ENCODE measurements around the gene PLA2G4A.

The PLA2G4A gene

DNA sequence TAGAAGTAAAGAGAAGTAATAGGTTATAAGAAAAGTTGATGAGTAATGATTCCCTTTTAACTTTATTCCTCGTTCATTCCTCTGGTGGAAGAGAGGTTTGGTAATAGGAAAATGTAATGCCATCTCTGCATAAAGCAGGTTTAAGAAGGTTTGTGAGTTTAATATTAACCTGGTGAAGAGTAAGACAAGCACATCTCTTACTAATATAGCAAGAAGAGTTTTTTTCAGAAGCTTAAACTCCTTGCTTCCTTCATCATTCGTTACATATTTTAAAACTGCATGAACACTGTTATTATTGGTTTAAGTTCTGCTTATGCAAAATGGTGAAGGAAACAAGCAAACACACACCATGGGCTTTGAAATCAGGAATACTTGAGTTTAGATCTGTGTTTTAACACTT, 9.2 kb upstream of the PLA2G4A start:
- DNase-seq (ENCODE audit: low read depth in 2 of 2), result no peak
- TF ChIP-seq, protein P1, sequence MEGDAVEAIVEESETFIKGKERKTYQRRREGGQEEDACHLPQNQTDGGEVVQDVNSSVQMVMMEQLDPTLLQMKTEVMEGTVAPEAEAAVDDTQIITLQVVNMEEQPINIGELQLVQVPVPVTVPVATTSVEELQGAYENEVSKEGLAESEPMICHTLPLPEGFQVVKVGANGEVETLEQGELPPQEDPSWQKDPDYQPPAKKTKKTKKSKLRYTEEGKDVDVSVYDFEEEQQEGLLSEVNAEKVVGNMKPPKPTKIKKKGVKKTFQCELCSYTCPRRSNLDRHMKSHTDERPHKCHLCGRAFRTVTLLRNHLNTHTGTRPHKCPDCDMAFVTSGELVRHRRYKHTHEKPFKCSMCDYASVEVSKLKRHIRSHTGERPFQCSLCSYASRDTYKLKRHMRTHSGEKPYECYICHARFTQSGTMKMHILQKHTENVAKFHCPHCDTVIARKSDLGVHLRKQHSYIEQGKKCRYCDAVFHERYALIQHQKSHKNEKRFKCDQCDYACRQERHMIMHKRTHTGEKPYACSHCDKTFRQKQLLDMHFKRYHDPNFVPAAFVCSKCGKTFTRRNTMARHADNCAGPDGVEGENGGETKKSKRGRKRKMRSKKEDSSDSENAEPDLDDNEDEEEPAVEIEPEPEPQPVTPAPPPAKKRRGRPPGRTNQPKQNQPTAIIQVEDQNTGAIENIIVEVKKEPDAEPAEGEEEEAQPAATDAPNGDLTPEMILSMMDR (IDR thresholded peaks at IDR 0.05; ENCODE audit: low read depth, low read length), result no peak
- H3K4me3 ChIP-seq (replicated peaks in 1 of 2; ENCODE audit: low read depth in 2 of 2, low read length in 2 of 2), result no peak overlapping the region

DNA sequence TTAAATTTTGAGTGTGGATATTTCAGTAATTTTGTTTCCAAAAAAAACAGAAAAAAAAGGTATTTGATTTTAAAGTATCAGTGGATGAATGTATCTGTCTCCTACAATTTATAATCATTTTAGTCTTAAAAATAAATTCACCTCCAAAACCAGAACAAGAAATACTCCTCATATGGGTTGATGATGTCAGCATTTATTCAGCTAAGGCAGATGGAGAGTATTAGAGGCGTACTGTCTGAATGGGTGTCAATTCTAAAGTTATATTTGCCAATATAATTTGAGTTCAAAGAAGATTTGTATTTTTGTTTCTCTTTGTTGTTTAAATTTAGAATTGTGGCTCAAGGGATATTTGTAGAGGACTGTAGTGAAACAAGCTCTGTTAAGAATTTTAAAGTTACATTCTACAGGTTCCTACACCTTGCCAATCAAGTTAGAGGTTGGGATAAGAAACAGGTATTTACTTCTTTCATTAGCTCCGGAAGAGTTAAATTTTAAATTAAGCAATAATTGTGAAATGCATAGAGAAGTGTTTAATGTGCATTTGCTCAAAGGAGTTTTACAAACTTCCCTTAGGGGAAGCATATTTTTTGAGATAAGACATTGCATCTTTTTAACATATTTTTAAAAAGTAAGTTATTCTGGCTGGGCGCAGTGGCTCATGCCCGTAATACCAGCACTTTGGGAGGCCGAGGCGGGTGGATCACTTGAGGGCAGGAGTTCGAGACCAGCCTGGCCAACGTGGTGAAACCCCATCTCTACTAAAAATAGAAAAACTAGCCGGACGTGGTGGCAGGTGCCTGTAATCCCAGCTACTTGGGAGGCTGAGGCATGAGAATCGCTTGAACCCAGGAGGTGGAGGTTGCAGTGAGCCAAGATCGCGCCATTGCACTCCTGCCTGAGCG, 1.2 kb downstream of the PLA2G4A start:
- no peak for DNase-seq (ENCODE audit: low read depth in 2 of 2)
- TF ChIP-seq, protein P1 (IDR thresholded peaks at IDR 0.05; ENCODE audit: low read depth, low read length), result no peak
- peak overlapping the region in 1 of 2 donors; percentile 74 for H3K4me3 ChIP-seq (replicated peaks in 1 of 2; ENCODE audit: low read depth in 2 of 2, low read length in 2 of 2)

DNA sequence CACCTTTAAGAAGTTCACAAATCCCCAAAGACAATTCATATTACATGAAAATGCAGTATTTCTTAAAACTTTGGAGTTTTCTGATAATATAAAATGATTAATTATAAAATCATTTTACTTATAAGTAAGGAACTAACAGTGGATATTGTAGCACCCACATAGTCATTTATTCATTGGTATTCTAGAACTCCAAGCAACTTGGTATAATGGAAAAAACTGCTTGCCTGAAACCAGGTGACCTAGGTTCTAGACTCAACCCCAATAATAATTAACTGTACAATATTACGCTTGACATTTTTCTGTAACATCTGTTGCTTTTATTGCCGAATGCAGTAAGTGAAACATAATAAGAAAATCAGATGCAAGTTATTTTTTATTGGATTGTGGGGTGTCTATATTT, 2.4 kb downstream of the PLA2G4A start:
- TF ChIP-seq, protein P1 (IDR thresholded peaks at IDR 0.05; ENCODE audit: low read depth, low read length), result no peak
- DNase-seq (ENCODE audit: low read depth in 2 of 2), result no peak
- no peak overlapping the region for H3K4me3 ChIP-seq (replicated peaks in 1 of 2; ENCODE audit: low read depth in 2 of 2, low read length in 2 of 2)

DNA sequence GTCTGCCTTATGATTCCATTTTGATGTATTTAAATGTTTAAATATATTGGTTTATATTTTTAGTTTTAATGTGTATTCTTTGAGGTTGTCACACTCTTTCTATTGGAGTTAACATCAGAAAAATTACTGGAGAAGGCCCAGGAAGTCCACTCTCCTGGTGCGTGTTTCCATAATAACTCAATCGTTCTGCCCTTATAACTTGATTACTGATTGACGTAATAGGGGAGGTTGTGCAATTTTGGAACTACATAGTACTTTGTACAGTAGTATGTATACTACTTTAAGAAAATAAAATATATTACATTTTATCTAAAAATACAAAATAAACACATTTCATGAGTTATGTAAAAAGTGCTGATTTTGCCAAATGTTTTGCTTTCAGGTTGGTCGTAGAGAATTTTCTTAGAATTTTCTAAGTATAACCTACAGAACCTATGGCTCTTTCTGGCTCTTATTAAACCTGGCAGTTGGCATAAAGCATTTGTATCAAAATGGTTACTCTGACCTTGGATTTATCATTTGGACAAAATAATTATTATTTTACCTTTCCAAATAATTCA, 5.7 kb downstream of the PLA2G4A start:
- no peak for DNase-seq (ENCODE audit: low read depth in 2 of 2)
- H3K4me3 ChIP-seq (replicated peaks in 1 of 2; ENCODE audit: low read depth in 2 of 2, low read length in 2 of 2), result no peak overlapping the region
- TF ChIP-seq, protein P1 (IDR thresholded peaks at IDR 0.05; ENCODE audit: low read depth, low read length), result no peak

DNA sequence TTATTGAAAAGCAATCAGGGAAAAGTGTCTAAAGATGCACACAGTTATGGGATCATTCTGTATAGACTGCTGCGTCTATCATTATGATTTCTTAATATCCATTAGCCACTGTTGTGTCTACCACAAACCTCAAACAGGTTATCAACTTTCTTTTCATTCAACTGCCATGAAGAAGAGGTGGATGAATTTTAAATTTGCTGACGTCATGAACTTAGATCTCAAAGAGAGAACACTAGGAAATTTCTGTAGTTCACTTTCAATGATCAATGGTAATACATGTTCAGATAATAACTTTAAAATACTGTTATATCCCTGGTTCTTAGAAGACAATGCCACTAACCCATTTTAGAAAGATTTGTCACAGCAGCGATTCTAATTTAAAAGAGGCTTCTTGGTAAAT, 6.7 kb downstream of the PLA2G4A start:
- TF ChIP-seq, protein P1 (IDR thresholded peaks at IDR 0.05; ENCODE audit: low read depth, low read length), result no peak
- no peak overlapping the region for H3K4me3 ChIP-seq (replicated peaks in 1 of 2; ENCODE audit: low read depth in 2 of 2, low read length in 2 of 2)
- no peak for DNase-seq (ENCODE audit: low read depth in 2 of 2)

DNA sequence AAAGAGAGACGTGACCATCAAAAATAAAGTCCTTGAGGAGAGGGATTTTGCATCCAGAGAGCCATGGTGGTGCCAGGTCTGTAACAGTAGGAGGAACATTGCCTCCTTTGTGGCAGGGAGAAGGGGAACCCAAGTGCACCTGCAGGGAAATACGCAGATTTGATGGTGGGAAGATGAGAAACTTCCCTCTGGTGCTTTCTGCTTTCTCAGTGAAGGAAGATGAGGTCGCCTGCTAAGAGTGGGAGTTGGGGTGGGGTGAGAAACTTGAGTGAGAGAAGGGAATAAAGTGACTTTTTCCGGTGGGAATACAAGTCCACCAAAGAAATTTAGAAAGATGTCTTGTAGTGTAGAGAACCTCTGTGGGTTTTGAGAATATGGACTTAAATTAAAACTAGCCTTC, 9.1 kb downstream of the PLA2G4A start:
- H3K4me3 ChIP-seq (replicated peaks in 1 of 2; ENCODE audit: low read depth in 2 of 2, low read length in 2 of 2), result no peak overlapping the region
- DNase-seq (ENCODE audit: low read depth in 2 of 2), result no peak
- TF ChIP-seq, protein P1 (IDR thresholded peaks at IDR 0.05; ENCODE audit: low read depth, low read length), result no peak
